Measurements from ENCODE around the gene NOP16.

Gene NOP16

GRCh38 chr5:176339304-176339703 lies 49.1 kb downstream of the NOP16 start:
- no peak for DNase-seq
- Mint-ChIP-seq H3K4me3 (no peak overlapping the region), H3K27ac (no peak overlapping the region), H3K4me1 (ENCODE audit: low read depth) (no peaks in the 10 kb centered on the region), H3K36me3 (ENCODE audit: low read depth) (peaks cover 43% of the 10 kb centered on the region), H3K27me3 (no peaks in the 10 kb centered on the region), H3K9me3 (peaks cover under 1% of the 10 kb centered on the region)

GRCh38 chr5:176337913-176338312 lies 50.5 kb downstream of the NOP16 start:
- Mint-ChIP-seq H3K36me3 (ENCODE audit: low read depth) (peaks cover 45% of the 10 kb centered on the region), H3K27ac (no peak overlapping the region), H3K4me1 (ENCODE audit: low read depth) (no peaks in the 10 kb centered on the region), H3K27me3 (no peaks in the 10 kb centered on the region), H3K4me3 (no peak overlapping the region), H3K9me3 (peaks cover 8% of the 10 kb centered on the region)
- no peak for DNase-seq

GRCh38 chr5:176334031-176334770 lies 54.2 kb downstream of the NOP16 start:
- DNase-seq: no peak
- Mint-ChIP-seq H3K4me3 (no peak overlapping the region), H3K9me3 (peaks cover 8% of the 10 kb centered on the region), H3K4me1 (ENCODE audit: low read depth) (no peaks in the 10 kb centered on the region), H3K36me3 (ENCODE audit: low read depth) (peaks cover 58% of the 10 kb centered on the region), H3K27me3 (no peaks in the 10 kb centered on the region), H3K27ac (no peak overlapping the region)
